SK-N-SH treated with all-trans-retinoic acid at 6 μM for 48 hours (cell line): ENCODE data around the gene PDGFC.
A peak's percentile ranks its signal among the peaks of the same experiment; 100 is the strongest.

ENCODE experiments used
- ATAC-seq: fragments of 200-7000 bp; cut with Tn5 transposase; 3 replicates; pipeline ENCODE4 v1.9.1; 2020; ENCODE audit warnings: mild to moderate bottlenecking, moderate library complexity
- BACH2 ChIP-seq: fragments of 250-450 bp; sonication (Bioruptor Pico); IDR thresholded peaks from 2 replicates; pipeline ENCODE4 v1.9.0; 2021; ENCODE audit warnings: mild to moderate bottlenecking, borderline replicate concordance
- CSDC2 ChIP-seq: fragments of 250-450 bp; sonication (Bioruptor Pico); IDR thresholded peaks from 2 replicates; pipeline ENCODE4 v1.5.0; 2020; ENCODE audit warnings: mild to moderate bottlenecking, moderate library complexity
- ESRRG ChIP-seq: fragments of 250-450 bp; sonication (Bioruptor Pico); IDR thresholded peaks from 2 replicates; pipeline ENCODE4 v1.6.1; 2021; ENCODE audit warnings: mild to moderate bottlenecking
- GLIS3 ChIP-seq: fragments of 250-450 bp; sonication (Bioruptor Pico); IDR thresholded peaks from 2 replicates; pipeline ENCODE4 v1.5.0; 2020; ENCODE audit warnings: mild to moderate bottlenecking, moderate library complexity
- ISL1 ChIP-seq: fragments of 250-450 bp; sonication (Bioruptor Pico); IDR thresholded peaks from 2 replicates; pipeline ENCODE4 v2.1.2; 2022; ENCODE audit warnings: mild to moderate bottlenecking, moderate library complexity
- PPARA ChIP-seq: fragments of 250-450 bp; sonication (Bioruptor Pico); IDR thresholded peaks from 2 replicates; pipeline ENCODE4 v1.5.0; 2020; ENCODE audit warnings: mild to moderate bottlenecking, borderline replicate concordance
- TCF4 ChIP-seq: fragments of 250-450 bp; sonication (Bioruptor Pico); IDR thresholded peaks from 2 replicates; pipeline ENCODE4 v1.8.0; 2021; ENCODE audit warnings: mild to moderate bottlenecking, moderate library complexity, borderline replicate concordance
- TOX ChIP-seq: fragments of 250-450 bp; sonication (Bioruptor Pico); IDR thresholded peaks from 2 replicates; pipeline ENCODE4 v1.8.0; 2021; ENCODE audit warnings: mild to moderate bottlenecking, moderate library complexity, borderline replicate concordance
- ZC3H10 ChIP-seq: fragments of 250-450 bp; sonication (Bioruptor Pico); IDR thresholded peaks from 2 replicates; pipeline ENCODE4 v1.5.1; 2021; ENCODE audit warnings: mild to moderate bottlenecking, moderate library complexity
- ZFP3 ChIP-seq: fragments of 250-450 bp; sonication (Bioruptor Pico); IDR thresholded peaks from 2 replicates; pipeline ENCODE4 v1.5.0; 2020; ENCODE audit warnings: mild to moderate bottlenecking, moderate library complexity
- ZFP30 ChIP-seq: fragments of 450-650 bp; formaldehyde crosslinking; IDR thresholded peaks from 2 replicates; pipeline ENCODE4 v1.5.0; 2022; ENCODE audit warnings: mild to moderate bottlenecking, moderate library complexity
- ZNF565 ChIP-seq: fragments of 450-650 bp; formaldehyde crosslinking; conservative IDR thresholded peaks from 2 replicates; pipeline ENCODE4 v1.5.0; 2020; ENCODE audit warnings: low read depth, mild to moderate bottlenecking, moderate library complexity
- ZNF70 ChIP-seq: fragments of 450-650 bp; formaldehyde crosslinking; IDR thresholded peaks from 2 replicates; pipeline ENCODE4 v1.5.0; 2020; ENCODE audit warnings: mild to moderate bottlenecking, moderate library complexity
- ZNF8 ChIP-seq: fragments of 450-650 bp; formaldehyde crosslinking; IDR thresholded peaks from 2 replicates; pipeline ENCODE4 v1.5.0; 2020; ENCODE audit warnings: mild to moderate bottlenecking, moderate library complexity
- TF ChIP-seq, protein P1 (sequence below): fragments of 250-450 bp; sonication (Bioruptor Pico); IDR thresholded peaks from 2 replicates; pipeline ENCODE4 v1.5.1; 2020; ENCODE audit warnings: low read depth, mild to moderate bottlenecking, moderate library complexity
- TF ChIP-seq, protein P2 (sequence below): fragments of 250-450 bp; sonication (Bioruptor Pico); IDR thresholded peaks from 2 replicates; pipeline ENCODE4 v1.8.0; 2021; ENCODE audit warnings: low read depth, mild to moderate bottlenecking, moderate library complexity, borderline replicate concordance
- TF ChIP-seq, protein P3 (sequence below): fragments of 250-450 bp; sonication (Bioruptor Pico); IDR thresholded peaks from 2 replicates; pipeline ENCODE4 v1.5.0; 2020; ENCODE audit warnings: mild to moderate bottlenecking, moderate library complexity

Gene PDGFC

DNA sequence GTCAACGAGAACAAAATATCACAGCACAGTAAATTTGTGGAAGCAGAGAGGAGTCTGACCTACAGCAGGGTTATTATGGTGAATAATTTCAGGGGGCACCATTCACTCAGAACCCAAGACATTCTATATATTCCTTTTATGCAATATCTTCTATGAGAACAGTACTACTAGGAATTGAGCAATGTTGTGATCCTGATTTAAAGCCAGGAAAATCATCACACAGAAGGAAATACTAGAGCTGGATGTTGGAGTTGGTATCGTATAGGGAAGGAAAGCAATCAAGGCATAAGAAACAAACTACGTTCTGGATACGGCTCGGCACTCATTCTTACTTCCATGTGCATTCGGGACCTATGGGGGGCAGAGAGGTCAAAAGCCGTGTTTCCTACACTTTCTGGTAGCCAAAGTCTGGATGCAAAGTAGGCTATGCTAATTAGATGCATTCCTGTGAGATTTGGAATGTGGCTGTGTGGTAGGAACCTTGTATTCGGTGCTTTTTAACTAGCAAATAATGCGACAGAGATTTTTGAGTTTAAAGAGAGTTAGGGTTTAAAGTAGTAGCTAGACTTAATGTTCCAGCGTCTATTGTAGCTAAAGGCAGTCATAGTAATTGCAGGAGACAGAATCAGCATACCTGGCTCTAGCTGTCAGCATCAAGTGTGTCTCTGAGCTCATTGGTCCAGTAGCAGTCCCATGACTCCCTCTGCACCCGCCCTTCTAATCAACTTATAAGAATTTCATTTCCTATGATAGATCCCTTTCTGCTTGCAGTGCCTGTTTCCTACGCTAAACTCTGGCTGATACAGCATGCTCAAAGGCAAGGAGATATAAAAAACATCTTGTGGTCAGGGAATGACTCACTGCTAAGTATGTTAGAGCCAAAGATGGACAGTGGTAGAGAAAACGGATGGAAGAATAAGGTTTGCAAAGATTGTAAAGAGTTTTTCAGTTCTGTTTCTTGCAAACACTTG is 43.3 kb upstream of the PDGFC start (continued):
- TF ChIP-seq, protein P1, sequence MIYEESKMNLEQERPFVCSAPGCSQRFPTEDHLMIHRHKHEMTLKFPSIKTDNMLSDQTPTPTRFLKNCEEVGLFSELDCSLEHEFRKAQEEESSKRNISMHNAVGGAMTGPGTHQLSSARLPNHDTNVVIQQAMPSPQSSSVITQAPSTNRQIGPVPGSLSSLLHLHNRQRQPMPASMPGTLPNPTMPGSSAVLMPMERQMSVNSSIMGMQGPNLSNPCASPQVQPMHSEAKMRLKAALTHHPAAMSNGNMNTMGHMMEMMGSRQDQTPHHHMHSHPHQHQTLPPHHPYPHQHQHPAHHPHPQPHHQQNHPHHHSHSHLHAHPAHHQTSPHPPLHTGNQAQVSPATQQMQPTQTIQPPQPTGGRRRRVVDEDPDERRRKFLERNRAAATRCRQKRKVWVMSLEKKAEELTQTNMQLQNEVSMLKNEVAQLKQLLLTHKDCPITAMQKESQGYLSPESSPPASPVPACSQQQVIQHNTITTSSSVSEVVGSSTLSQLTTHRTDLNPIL (CRISPR knock-in tag), result no peak
- TF ChIP-seq CSDC2 (no peak), ZFP3 (CRISPR knock-in tag) (no peak), ISL1 (CRISPR knock-in tag) (no peak), BACH2 (CRISPR knock-in tag) (no peak), ESRRG (CRISPR knock-in tag) (no peak), ZNF8 (CRISPR knock-in tag) (no peak), ZC3H10 (CRISPR knock-in tag) (no peak), ZNF565 (no peak), ZFP30 (CRISPR knock-in tag) (no peak)
- TF ChIP-seq, protein P2, sequence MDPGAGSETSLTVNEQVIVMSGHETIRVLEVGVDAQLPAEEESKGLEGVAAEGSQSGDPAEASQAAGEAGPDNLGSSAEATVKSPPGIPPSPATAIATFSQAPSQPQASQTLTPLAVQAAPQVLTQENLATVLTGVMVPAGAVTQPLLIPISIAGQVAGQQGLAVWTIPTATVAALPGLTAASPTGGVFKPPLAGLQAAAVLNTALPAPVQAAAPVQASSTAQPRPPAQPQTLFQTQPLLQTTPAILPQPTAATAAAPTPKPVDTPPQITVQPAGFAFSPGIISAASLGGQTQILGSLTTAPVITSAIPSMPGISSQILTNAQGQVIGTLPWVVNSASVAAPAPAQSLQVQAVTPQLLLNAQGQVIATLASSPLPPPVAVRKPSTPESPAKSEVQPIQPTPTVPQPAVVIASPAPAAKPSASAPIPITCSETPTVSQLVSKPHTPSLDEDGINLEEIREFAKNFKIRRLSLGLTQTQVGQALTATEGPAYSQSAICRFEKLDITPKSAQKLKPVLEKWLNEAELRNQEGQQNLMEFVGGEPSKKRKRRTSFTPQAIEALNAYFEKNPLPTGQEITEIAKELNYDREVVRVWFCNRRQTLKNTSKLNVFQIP, result no peak

DNA sequence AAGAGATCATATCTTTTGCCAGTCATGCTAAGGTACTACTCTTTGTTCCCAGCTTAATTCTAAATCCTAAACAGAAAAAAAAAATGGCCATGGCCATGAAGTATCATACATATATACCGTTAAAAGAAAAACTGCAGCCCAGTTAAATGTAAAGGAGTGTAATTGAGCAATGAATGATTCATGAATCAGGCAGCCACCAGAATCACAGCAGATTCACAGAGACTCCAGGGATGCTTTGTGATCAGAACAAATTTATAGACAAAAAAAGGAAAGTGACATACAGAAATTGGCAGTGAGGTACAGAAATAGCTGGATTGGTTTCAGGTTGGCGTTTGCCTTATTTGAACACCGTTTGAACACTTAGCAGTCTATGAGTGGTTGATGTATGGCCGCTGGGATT is 42.1 kb upstream of the PDGFC start:
- ATAC-seq, result no peak
- TF ChIP-seq, protein P2, result no peak
- TF ChIP-seq ZFP30 (CRISPR knock-in tag) (no peak), TCF4 (CRISPR knock-in tag) (no peak), ESRRG (CRISPR knock-in tag) (no peak)
- TF ChIP-seq, protein P3, sequence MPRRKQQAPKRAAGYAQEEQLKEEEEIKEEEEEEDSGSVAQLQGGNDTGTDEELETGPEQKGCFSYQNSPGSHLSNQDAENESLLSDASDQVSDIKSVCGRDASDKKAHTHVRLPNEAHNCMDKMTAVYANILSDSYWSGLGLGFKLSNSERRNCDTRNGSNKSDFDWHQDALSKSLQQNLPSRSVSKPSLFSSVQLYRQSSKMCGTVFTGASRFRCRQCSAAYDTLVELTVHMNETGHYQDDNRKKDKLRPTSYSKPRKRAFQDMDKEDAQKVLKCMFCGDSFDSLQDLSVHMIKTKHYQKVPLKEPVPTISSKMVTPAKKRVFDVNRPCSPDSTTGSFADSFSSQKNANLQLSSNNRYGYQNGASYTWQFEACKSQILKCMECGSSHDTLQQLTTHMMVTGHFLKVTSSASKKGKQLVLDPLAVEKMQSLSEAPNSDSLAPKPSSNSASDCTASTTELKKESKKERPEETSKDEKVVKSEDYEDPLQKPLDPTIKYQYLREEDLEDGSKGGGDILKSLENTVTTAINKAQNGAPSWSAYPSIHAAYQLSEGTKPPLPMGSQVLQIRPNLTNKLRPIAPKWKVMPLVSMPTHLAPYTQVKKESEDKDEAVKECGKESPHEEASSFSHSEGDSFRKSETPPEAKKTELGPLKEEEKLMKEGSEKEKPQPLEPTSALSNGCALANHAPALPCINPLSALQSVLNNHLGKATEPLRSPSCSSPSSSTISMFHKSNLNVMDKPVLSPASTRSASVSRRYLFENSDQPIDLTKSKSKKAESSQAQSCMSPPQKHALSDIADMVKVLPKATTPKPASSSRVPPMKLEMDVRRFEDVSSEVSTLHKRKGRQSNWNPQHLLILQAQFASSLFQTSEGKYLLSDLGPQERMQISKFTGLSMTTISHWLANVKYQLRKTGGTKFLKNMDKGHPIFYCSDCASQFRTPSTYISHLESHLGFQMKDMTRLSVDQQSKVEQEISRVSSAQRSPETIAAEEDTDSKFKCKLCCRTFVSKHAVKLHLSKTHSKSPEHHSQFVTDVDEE, result no peak

DNA sequence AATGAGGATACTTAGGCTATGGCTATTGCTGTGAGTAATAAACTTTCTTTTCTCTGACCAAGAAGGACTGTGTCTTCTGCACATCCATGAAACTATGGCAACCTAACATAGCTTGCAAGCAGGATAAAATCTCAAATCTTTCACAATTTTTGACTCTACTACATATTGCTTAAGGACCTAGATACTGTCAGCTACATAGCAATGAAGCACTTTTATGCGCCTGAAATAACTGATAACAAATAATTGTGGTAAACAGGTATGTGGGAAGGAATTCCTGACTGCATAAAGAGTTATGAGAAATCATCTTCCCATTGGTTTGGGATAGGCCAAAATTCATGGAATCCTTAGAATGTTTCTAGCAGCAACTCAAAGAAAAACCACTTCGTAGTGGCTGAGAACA is 41.2 kb upstream of the PDGFC start:
- ATAC-seq, result peak; percentile 56
- TF ChIP-seq TOX (CRISPR knock-in tag) (no peak), ISL1 (CRISPR knock-in tag) (0 out of 2 replicates have a peak, but pooled peaks have one; percentile 25)

DNA sequence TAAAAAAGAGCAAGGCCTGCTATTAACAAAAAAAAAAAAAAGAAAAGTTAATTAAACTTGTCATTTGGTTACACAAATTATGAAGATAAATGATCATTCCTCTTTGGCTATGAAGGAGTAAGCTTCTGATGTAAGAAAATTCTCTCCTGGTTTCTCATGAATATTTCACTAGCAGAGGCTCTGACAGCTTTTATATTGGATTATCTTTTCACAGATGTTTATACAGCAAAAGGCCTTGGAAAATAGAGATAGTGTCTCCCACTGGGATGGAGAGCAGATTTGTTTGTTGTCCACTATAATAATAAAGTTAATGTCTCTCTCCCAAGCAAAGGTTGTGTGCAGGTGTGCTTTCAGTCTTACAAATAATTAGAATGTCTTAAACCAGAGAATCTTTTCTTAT is 40.7 kb upstream of the PDGFC start:
- no peak for ATAC-seq
- TF ChIP-seq, protein P2, result no peak
- TF ChIP-seq, protein P3, result no peak
- TF ChIP-seq ZNF8 (CRISPR knock-in tag), result no peak
- no peak for TF ChIP-seq ZNF565
- no peak for TF ChIP-seq ZC3H10 (CRISPR knock-in tag)
- no peak for TF ChIP-seq GLIS3 (CRISPR knock-in tag)
- TF ChIP-seq PPARA (CRISPR knock-in tag), result no peak
- TF ChIP-seq, protein P1 (CRISPR knock-in tag), result no peak
- no peak for TF ChIP-seq ZNF70 (CRISPR knock-in tag)
- TF ChIP-seq TOX (CRISPR knock-in tag), result no peak
